GM19395 (cell line): Measurements from ENCODE around the gene PDLIM5.
"Not testable (repeated sequence)": the region's sequence is repeated elsewhere in the genome, so short reads cannot be mapped to it uniquely, and the experiment has no call there.

Experiments used
- ATAC-seq: cut with Tn5 transposase; IDR thresholded peaks from one replicate; pipeline ENCODE4 v1.9.1; 2021; ENCODE audit warnings: mild to moderate bottlenecking, moderate library complexity; ENCODE audit not compliant: unreplicated experiment

The PDLIM5 gene

GRCh38 chr4:94583914-94584641 lies 132.3 kb downstream of the PDLIM5 start:
- ATAC-seq: peak; percentile 60

GRCh38 chr4:94588896-94589693 lies 137.4 kb downstream of the PDLIM5 start:
- no peak for ATAC-seq

- ATAC-seq: no peak
Measured at GRCh38 chr4:94590493-94590892, 138.8 kb downstream of the PDLIM5 start.

DNA sequence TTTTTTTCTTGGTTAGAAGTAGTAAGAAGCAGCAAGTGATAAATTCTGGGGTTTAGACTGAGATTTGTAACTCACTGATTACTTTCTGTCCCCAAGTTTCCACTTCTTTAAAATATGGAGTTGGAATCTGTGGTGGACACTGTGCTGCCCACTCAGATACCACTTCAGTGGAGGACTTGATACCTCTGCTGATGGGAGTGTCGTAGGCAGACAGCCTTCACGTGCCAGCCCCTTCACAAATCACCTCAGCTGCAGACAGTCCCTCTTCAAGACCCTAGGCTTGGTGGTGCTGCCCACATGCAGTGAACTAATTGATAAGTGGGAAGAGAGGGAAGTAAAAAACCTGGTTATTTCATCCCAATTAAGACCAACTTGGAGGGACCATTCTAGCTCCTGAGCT lies 139.5 kb downstream of the PDLIM5 start:
- ATAC-seq: no peak

DNA sequence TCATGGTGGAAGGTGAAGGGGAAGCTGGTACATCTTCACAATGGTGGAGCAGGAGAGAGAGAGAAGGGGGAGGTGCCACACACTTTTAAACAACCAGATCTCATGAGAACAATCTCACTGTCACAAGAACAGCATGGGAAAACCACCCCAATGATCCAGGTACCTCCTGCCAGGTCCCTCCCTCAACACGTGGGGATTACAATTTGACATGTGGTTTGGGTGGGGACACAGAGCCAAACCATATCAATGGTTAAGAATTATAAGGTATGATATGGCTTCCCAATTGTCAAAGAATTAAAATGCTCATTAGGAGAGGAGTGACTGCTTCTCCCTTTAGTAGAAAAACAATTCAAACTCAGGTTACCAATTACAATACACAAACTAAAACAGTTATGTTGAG lies 143.3 kb downstream of the PDLIM5 start:
- no peak for ATAC-seq

DNA sequence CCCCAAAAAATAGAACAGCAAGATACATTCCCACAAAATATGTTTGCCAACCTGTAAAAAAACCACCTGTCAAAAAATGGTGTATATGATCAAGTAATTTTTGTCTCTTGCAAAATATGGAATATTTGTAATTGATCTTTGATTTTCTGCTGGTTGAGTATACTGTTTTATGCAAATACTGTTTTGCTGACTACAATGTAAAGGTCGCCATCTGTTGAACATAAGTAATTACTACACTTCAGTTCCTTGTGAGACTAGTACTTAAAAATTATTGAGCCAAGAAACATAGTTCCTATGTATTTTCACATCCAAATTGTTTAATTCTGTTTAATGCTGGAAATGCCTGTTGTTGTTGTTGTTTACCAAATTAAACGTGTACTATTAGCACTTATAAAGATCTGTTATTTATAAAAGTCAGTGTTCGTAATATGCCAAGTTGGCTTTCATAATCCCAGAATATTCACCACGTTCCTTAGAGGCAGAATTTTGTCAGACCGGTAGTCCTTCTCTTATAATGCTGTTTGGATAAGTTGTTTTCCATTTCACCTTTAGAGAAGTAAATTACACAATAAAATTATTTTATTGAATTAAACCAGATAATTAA lies 144.2 kb downstream of the PDLIM5 start:
- ATAC-seq: peak; percentile 81

DNA sequence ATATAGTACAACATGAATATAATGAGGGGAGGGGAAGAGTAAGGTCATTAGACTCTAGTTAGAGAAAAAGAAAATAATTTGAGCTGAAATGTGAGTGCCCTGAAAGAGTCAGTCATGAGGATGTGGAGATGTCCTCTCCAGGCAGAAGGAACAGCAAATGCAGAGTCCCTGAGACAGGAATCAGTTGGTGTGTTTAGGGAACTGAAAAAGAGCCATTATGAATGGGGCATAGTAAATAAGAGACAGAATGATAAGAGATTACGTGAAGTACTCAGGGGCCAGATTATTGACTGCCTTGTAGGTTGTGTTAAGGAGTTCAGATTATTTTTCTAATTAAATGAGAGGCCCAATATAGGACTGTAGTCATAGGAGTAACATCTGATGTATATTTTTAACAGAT lies 147.0 kb downstream of the PDLIM5 start:
- no peak for ATAC-seq

DNA sequence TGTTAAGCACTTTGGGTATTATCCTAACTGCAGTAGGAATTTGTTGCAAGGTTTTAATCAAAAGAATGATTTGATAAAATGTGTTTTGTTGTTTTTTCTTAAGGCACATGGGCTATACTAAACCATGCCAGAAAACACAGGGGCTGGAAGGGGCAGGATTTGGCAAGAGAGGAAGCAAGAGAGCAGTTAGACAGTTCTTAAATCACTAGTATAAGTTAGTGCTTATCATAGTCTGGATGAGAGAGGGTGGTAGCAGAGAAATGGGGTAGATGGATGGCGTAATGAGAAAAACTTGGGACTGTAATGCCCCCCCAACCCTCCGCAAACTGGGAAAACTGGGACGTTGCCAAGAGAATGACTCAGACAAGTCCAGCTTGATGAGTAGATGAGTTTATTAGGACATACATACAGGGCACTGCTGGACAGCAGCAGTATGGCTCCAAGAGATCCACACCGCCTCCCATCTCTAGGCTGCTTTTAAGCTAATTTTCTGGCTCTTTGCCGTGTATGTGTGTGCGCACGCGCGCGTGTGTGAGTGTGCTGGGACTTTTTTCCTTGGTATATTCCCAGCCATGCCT lies 151.5 kb downstream of the PDLIM5 start:
- ATAC-seq: no peak

GRCh38 chr4:94605241-94605805 lies 153.6 kb downstream of the PDLIM5 start:
- no peak for ATAC-seq

DNA sequence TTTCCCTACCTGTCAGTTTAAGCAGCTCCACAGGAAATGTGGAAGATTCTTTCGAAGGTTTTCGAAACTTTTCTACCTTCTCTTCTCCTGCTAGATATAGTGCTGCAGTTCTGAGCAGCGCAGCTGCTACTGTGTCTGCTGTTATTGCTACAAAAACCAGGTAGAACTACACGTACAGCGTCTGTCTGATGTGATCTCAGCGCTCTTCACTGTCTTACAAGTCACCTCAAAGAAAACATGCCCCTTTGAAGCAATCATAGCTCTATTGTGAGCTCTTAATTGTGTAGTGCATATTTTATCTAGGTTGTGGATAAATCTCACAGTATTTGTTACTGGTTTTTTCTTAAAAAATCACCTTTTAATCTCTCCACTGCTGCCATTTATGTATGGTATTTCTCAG lies 158.4 kb downstream of the PDLIM5 start:
- ATAC-seq: no peak

- no peak for ATAC-seq
Measured at GRCh38 chr4:94613248-94613647, 161.5 kb downstream of the PDLIM5 start.

GRCh38 chr4:94615451-94615850 lies 163.7 kb downstream of the PDLIM5 start:
- no peak for ATAC-seq

- ATAC-seq: peak; percentile 79
Measured at GRCh38 chr4:94621491-94622080, 169.8 kb downstream of the PDLIM5 start.

DNA sequence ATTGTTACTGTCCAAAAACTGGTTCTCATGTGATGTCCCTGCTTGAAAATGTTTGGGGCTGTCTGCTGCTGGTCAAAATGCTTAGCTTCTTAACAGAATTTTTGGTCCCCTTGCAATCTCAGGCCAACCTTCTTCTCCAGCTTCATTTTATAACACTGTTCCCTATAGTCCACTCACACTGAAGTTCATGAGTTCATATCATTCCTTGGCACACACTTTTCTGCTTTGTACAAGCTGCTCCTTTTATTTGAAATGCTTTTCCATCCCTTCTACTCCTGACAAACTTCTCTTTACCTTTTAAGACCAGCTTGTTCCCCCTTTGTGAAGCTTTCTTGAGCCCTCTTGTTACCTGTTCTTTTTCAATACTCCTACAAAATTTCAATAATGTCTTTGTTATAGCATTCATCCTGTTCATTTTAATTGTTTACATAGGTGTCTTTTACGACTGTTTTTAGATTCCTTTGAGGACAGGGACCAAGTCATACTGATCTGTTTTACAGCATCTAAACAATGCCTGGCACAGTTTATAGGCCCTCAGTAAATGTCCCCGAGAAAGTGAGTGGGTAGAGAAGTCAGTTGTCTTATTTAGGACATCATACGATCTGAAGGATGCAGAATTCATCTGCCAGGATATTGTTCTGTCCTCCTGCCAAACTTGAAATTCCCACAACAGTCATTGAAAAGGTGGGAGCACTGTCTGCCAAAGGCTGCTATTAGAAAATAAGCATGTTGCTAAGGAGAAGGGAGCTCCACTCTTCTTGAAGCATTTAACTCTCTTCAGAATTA lies 171.6 kb downstream of the PDLIM5 start:
- no peak for ATAC-seq

DNA sequence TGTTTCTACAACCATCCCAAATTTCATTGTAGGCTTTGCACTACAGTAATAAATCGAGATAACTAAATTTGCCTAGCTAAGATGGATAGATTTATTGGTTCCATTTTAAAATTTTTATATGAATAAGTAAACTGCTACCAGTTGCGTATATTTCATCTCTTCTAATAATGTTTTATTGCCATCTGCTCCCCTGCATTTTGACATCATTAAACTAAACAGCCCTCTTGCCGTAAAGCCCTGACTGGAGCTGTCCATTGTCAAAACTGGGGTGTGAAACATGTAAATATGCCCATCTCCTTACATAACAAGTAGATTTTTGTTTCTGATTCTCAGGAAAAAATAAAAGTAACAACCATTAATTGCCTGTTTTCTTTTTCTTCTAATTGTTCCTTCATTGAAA lies 175.2 kb downstream of the PDLIM5 start:
- ATAC-seq: no peak

- ATAC-seq: not testable (repeated sequence)
Measured at GRCh38 chr4:94629058-94629457, 177.3 kb downstream of the PDLIM5 start.

- no peak for ATAC-seq
Measured at GRCh38 chr4:94629837-94630236, 178.1 kb downstream of the PDLIM5 start.

- ATAC-seq: no peak
Measured at GRCh38 chr4:94634271-94634670, 182.5 kb downstream of the PDLIM5 start.

GRCh38 chr4:94635177-94635576 lies 183.4 kb downstream of the PDLIM5 start:
- ATAC-seq: no peak

- no peak for ATAC-seq
Measured at GRCh38 chr4:94636004-94636403, 184.3 kb downstream of the PDLIM5 start.
